ENCODE results near the gene GOSR1. TPM values are rescaled to one million over a fixed set of nuclear protein-coding genes. Genes with fewer than 3 reads are reported as not detected.
"Not testable (repeated sequence)": the region's sequence is repeated elsewhere in the genome, so short reads cannot be mapped to it uniquely, and the experiment has no call there.

The GOSR1 gene
- total RNA-seq, 2 donors from 2014 or later: 29.6 to 54.9 TPM

DNA sequence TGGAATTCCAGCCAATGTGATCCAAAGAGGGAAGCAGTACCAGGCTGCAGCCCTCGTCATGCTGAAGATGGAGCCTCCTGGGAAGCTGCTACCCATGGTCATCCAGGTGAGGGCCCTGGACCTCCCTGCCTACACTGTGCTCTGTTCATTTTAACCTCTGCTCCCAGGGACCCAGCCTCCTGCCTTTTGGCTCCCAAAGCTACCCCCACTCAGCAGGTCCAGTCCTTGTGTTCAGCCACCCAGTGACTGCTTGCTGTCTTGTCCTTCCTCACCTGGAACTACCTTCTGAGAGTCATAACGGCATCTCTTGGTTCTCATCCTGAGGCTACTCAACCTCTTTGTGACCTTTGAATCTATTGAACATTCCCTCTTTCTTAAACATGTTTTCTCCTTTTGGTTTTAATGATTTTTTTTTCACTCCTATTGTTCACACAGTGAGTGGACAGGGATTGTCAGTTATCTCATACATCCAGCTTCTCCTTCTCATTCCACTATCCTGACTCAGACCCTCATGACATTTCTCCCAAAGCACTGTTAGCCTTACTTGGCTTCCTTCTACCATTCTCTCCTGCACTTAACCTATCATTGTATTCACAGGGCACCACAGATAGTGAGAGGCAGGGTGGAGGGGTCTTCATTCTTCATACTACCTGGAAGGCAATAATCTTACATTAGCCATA lies 53.3 kb downstream of the GOSR1 start:
- Histone ChIP-seq H3K4me1 (ENCODE audit: control insufficient read depth in 1 of 2, low read depth in 2 of 2) (no peaks in the 10 kb centered on the region), H3K36me3 (no peaks in the 10 kb centered on the region), H3K4me3 (no peak overlapping the region), H3K27ac (no peak overlapping the region), H3K9me3 (no peaks in the 10 kb centered on the region), H3K27me3 (replicated peaks; ENCODE audit: insufficient read depth) (no peaks in the 10 kb centered on the region)
- TF ChIP-seq CTCF (IDR thresholded peaks at IDR 0.05): no peak
- ATAC-seq (ENCODE audit: insufficient number of reproducible peaks, low FRiP score, low read depth) (no peak), DNase-seq (ENCODE audit: low spot score) (no peak)

GRCh38 chr17:30532871-30533270 lies 55.7 kb downstream of the GOSR1 start:
- no peak for ATAC-seq (ENCODE audit: insufficient number of reproducible peaks, low FRiP score, low read depth)
- Histone ChIP-seq H3K9me3 (no peaks in the 10 kb centered on the region), H3K27me3 (replicated peaks; ENCODE audit: insufficient read depth) (no peaks in the 10 kb centered on the region), H3K4me3 (no peak overlapping the region), H3K4me1 (ENCODE audit: control insufficient read depth in 1 of 2, low read depth in 2 of 2) (no peaks in the 10 kb centered on the region), H3K36me3 (no peaks in the 10 kb centered on the region), H3K27ac (no peak overlapping the region)
- TF ChIP-seq CTCF (IDR thresholded peaks at IDR 0.05): no peak
- DNase-seq (ENCODE audit: low spot score): no peak

DNA sequence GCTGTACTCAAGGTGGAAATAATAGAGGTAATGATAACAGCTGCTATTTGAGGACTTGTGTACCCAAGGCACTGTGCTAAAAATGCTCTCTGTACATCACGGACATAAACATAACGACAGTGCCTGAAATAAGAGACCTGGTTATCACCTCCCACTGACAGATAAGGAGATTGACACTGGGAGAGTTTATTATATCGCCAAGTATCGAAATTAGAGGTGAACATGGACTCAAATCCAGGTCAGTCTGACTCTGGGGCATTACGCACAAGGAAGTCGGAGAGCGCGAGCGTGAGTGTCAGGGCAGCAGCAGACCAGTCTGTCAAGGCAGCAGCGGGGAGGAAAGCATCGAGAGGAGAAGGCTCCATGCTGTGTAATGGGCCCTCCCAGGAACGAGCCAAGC lies 57.1 kb downstream of the GOSR1 start:
- DNase-seq (ENCODE audit: low spot score) (no peak), ATAC-seq (ENCODE audit: insufficient number of reproducible peaks, low FRiP score, low read depth) (no peak)
- no peaks in the 10 kb centered on the region for H3K27me3 ChIP-seq (replicated peaks; ENCODE audit: insufficient read depth)
- no peak overlapping the region for H3K4me3 ChIP-seq
- no peaks in the 10 kb centered on the region for H3K4me1 ChIP-seq (ENCODE audit: control insufficient read depth in 1 of 2, low read depth in 2 of 2)
- H3K36me3 ChIP-seq: no peaks in the 10 kb centered on the region
- TF ChIP-seq CTCF (IDR thresholded peaks at IDR 0.05): no peak
- no peaks in the 10 kb centered on the region for H3K9me3 ChIP-seq
- H3K27ac ChIP-seq: no peak overlapping the region

GRCh38 chr17:30534938-30535921 lies 58.0 kb downstream of the GOSR1 start:
- ATAC-seq (ENCODE audit: insufficient number of reproducible peaks, low FRiP score, low read depth) (no peak), DNase-seq (ENCODE audit: low spot score) (no peak)
- Histone ChIP-seq H3K27ac (no peak overlapping the region), H3K27me3 (replicated peaks; ENCODE audit: insufficient read depth) (no peaks in the 10 kb centered on the region), H3K4me1 (ENCODE audit: control insufficient read depth in 1 of 2, low read depth in 2 of 2) (no peaks in the 10 kb centered on the region), H3K36me3 (no peaks in the 10 kb centered on the region), H3K9me3 (no peaks in the 10 kb centered on the region), H3K4me3 (no peak overlapping the region)
- TF ChIP-seq CTCF (IDR thresholded peaks at IDR 0.05): no peak

DNA sequence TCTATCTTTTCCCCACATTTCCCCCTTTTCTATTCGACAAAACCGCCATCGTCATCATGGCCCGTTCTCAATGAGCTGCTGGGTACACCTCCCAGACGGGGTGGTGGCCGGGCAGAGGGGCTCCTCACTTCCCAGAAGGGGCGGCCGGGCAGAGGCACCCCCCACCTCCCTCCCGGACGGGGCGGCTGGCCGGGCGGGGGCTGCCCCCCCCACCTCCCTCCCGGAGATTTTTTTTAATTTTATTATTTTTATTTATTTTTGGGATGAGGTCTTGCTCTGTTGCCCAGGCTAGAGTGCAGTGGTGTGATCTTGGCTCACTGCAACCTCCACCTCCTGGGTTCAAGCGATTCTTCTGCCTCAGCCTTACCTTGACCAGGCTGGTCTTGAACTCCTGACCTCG lies 59.6 kb downstream of the GOSR1 start:
- not testable (repeated sequence) for H3K27ac ChIP-seq; H3K27me3 ChIP-seq (replicated peaks; ENCODE audit: insufficient read depth); ATAC-seq (ENCODE audit: insufficient number of reproducible peaks, low FRiP score, low read depth); H3K4me3 ChIP-seq; H3K4me1 ChIP-seq (ENCODE audit: control insufficient read depth in 1 of 2, low read depth in 2 of 2); DNase-seq (ENCODE audit: low spot score); H3K9me3 ChIP-seq; H3K36me3 ChIP-seq

- not testable (repeated sequence) for H3K27ac ChIP-seq; ATAC-seq (ENCODE audit: insufficient number of reproducible peaks, low FRiP score, low read depth)
These were observed 60.5 kb downstream of the GOSR1 start for GRCh38 chr17:30537667-30538066.

More at GRCh38 chr17:30537667-30538066, 60.5 kb downstream of the GOSR1 start:
- H3K36me3 ChIP-seq; H3K9me3 ChIP-seq; H3K4me1 ChIP-seq (ENCODE audit: control insufficient read depth in 1 of 2, low read depth in 2 of 2); H3K4me3 ChIP-seq; DNase-seq (ENCODE audit: low spot score); H3K27me3 ChIP-seq (replicated peaks; ENCODE audit: insufficient read depth): not testable (repeated sequence)

Data from thoracic aorta (tissue), 2 donors.